GM03348 (cell line): ENCODE results near the gene FOXR1.

Experiments
- DNase-seq: peaks from one replicate; pipeline ENCODE4 v3.0.0; 2012; ENCODE audit warnings: low spot score

The FOXR1 gene

DNA sequence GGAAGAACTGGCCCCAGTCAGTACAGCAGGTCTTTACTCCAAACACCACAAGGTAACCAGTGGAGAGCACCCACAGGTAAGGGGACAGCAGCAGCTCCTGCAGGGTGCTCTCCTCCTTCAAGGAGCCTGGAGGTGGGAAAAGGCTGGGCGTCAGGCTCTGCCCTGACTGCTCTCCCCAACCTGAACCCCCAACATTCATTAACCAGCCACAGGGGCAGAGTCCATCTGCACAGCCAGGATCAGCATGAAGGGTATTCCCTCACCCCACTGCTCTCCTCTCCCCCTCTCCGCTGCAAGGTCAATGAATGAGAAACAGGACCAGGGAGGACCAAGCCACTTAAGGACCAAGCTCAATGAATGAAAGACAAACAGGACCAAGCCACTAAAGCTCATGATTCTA lies 55.4 kb downstream of the FOXR1 start:
- no peak for DNase-seq

DNA sequence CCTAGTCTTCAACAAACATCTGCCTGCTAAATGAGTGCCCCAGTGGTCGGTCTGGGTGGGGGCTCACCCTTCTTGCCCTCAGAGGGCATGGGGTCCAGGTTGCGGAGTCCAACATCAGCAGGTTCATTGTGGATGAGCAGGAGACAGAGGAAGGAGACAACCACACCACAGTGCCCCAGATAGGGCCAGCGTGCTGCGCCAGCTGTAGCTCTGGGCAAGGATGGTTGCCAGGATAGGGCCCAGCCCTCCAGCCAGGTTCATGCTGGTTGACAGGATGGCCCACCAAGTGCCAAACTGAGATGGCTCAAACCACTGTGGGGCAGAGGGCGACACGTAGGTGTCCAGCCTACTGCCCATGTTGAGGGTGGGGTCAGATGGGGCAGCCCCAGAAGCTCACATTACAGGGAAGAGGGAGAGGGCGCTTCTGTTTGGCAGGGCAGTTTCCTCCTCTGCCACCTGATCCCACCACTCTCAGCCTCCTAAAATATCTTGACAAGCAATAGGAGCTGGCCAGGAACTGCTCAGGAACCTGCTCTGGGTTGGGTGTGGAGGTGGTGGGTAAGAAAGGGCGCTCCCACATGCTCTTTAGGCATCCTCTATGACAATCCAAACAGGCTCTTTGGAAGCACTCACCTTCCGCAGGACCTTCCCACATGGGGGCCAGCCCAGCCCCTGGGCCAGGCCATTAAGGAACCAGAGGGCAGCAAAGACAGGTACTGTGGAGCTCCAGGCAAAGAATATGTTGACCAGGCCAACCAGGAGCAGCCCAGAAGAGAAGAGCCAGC lies 56.2 kb downstream of the FOXR1 start:
- DNase-seq = no peak

DNA sequence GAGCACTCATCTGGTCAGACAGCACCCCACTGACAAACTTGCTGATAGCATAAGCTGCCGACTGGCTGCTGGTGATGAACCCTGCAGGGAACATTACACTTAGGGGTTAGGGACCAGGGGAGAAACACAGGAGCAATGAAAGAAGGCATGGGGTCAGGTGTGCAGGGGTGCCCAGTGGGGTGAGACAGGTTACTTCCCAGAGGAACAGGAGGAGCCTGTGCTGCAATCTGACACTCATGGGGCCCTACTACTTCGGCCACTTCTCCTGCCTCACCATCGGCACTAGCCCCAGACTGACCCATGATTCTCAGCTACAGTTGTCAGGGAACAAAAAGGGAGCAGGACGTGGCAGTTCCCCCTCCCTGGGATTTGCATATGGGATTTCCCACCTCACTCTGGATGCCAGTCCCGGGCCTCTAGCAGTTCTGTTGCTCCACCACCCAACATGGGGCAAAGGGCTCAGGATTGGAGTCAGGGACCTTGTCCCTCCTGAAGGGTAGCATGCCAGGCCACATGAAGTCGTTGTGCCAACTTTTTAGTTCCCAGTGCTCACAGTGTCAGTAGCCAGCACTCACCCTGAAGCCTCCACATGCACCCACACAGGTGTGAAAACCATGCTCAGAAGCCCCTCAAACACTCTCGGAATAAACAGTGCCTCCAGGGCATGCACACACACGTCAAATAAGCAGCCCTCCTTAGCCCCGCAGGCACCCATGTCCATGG lies 56.9 kb downstream of the FOXR1 start:
- DNase-seq = no peak

DNA sequence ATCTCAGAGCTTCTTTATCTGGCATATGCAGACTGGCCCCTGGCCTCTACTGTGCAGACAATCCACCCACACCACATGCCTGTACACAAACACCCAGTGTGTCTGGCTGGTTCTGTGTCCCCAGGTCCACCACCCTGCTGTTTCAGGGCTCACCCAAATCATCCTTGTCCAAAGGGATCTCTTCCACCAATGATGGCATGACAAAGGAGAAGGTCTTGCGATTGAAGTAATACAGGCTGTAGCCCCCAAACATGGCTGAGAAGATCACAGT lies 57.4 kb downstream of the FOXR1 start:
- DNase-seq = no peak

DNA sequence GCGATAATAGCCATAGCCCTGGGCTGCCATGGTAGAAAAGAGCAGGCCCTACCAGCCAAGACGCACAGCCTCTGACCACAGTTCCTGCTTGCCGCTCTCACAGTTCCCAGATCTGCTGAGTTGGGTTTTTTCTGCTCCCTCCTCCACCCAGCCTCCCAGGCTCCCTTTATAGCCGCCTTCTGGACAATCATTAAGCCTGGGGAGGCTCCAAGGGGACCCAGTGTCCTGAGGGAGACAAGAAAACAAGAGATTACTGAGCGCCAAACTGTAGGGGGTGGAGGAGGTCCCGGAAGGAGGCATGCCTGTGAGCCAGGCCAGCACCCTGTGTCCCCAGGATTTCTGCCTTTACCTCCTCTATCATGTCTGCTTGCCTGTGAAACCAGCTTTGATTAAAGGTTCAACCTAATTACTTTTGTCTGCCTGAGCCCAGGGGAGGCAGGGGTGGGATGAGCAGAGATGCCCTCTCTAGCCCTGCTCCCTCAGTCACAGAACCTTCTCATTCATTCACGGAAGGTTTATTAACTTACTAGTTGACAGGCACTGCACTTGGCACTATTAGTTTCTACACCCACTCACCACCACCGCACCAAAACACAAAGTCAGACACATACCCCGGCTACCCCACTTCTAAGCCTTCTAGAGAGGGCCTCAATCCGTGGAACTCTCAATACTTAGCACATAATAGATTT lies 57.9 kb downstream of the FOXR1 start:
- no peak for DNase-seq

DNA sequence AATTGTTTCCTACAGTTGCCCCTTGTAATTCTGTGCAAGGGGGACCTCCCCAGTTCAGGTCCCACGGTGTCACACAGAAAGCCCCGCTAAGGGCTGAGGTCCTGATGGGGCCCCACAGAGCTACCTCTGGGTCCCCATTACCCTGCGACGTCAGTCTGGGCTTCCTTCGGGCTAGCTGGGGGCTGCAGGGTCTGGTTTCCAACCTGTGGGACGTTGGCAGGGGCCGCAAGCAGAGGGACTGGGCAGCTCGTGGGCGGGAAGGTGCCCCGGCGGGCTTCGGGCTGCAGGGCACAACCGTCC lies 58.4 kb downstream of the FOXR1 start:
- DNase-seq = no peak

DNA sequence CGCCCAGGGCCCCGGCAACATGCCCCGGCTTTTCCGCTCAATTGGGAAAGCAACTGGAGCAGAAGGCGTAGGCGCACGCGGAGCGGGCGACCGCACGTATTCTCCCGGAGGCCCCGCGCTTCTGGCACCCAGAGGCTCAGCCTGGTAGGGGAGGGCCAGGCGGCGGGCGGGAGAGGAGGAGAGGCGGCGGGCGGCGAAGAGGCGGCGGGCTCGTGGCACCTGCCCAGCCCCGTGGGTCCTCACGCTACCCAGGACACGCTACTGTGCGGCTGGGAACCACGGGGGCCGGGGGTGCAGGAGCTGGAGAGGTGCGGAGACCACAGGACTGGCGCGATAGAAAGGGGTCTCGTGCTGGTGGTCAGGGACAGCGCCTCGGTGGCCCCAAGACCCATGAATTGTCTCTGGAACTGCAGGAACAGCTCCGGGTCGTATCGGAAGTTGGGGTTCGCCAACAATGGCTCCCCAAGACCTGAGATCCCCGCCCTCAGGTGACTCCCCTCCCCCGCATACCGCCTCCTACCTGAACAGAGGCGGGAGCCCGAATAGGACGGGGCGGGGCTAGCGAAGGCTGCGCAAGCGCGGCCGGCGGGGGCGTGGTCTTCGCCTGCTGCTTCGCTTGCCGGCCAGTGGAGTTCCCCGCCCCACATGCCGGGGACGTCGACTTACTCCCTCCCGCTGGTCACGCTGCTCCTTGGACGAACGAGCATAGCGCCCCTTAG lies 58.9 kb downstream of the FOXR1 start, which contains the start of gene SLC37A4:
Gene SLC37A4 (minus strand): TSS at position 549 of the 719 bp plus-strand sequence.
- DNase-seq = peak; percentile 99
